Measurements from ENCODE around the gene MRPS22.
"Not testable (repeated sequence)": the region's sequence is repeated elsewhere in the genome, so short reads cannot be mapped to it uniquely, and the experiment has no call there.

Gene MRPS22

GRCh38 chr3:139389552-139390368, 45.9 kb downstream of the MRPS22 start, which contains the start of gene COPB2:
COPB2 (minus strand) TSS chr3:139389647; CDS start chr3:139389550, 97 bp downstream.
- H3K9me3 ChIP-seq (ENCODE audit: control insufficient read depth in 2 of 2, low read length in 2 of 2), result no peaks in the 10 kb centered on the region
- H3K27me3 ChIP-seq (ENCODE audit: control insufficient read depth in 1 of 2, insufficient read depth in 2 of 2, low read length in 2 of 2), result no peaks in the 10 kb centered on the region
- peak within 1 kb of the TSS; percentile 93 to 94 for H3K4me3 ChIP-seq (ENCODE audit: low read length in 2 of 2)
- no peaks in the 10 kb centered on the region for H3K4me1 ChIP-seq (ENCODE audit: control insufficient read depth, insufficient read depth, low read length)
- peak within 1 kb of the TSS; percentile 97 to 99 for H3K9ac ChIP-seq (ENCODE audit: low read length in 2 of 2)
- H3K36me3 ChIP-seq (ENCODE audit: control insufficient read depth in 2 of 2, insufficient read depth in 2 of 2, low read length in 2 of 2), result no peaks in the 10 kb centered on the region
- H3K27ac ChIP-seq (ENCODE audit: low read length), result peak within 1 kb of the TSS; percentile 95

- no peak overlapping the region for H3K4me3 ChIP-seq (ENCODE audit: low read length in 2 of 2)
- no peaks in the 10 kb centered on the region for H3K4me1 ChIP-seq (ENCODE audit: control insufficient read depth, insufficient read depth, low read length)
- H3K36me3 ChIP-seq (ENCODE audit: control insufficient read depth in 2 of 2, insufficient read depth in 2 of 2, low read length in 2 of 2), result no peaks in the 10 kb centered on the region
- H3K27me3 ChIP-seq (ENCODE audit: control insufficient read depth in 1 of 2, insufficient read depth in 2 of 2, low read length in 2 of 2), result no peaks in the 10 kb centered on the region
- H3K9me3 ChIP-seq (ENCODE audit: control insufficient read depth in 2 of 2, low read length in 2 of 2), result no peaks in the 10 kb centered on the region
- no peak overlapping the region for H3K27ac ChIP-seq (ENCODE audit: low read length)
- no peak overlapping the region for H3K9ac ChIP-seq (ENCODE audit: low read length in 2 of 2)
Observed at GRCh38 chr3:139394116-139394515, 50.3 kb downstream of the MRPS22 start.

- Histone ChIP-seq H3K27ac (ENCODE audit: low read length) (no peak overlapping the region), H3K27me3 (ENCODE audit: control insufficient read depth in 1 of 2, insufficient read depth in 2 of 2, low read length in 2 of 2) (no peaks in the 10 kb centered on the region), H3K9me3 (ENCODE audit: control insufficient read depth in 2 of 2, low read length in 2 of 2) (no peaks in the 10 kb centered on the region), H3K4me1 (ENCODE audit: control insufficient read depth, insufficient read depth, low read length) (no peaks in the 10 kb centered on the region), H3K4me3 (ENCODE audit: low read length in 2 of 2) (no peak overlapping the region), H3K36me3 (ENCODE audit: control insufficient read depth in 2 of 2, insufficient read depth in 2 of 2, low read length in 2 of 2) (no peaks in the 10 kb centered on the region), H3K9ac (ENCODE audit: low read length in 2 of 2) (no peak overlapping the region)
Observed at GRCh38 chr3:139396707-139397106, 52.9 kb downstream of the MRPS22 start.

GRCh38 chr3:139401155-139401554, 57.3 kb downstream of the MRPS22 start:
- not testable (repeated sequence) for H3K4me1 ChIP-seq (ENCODE audit: control insufficient read depth, insufficient read depth, low read length); H3K9ac ChIP-seq (ENCODE audit: low read length in 2 of 2); H3K9me3 ChIP-seq (ENCODE audit: control insufficient read depth in 2 of 2, low read length in 2 of 2); H3K27me3 ChIP-seq (ENCODE audit: control insufficient read depth in 1 of 2, insufficient read depth in 2 of 2, low read length in 2 of 2); H3K36me3 ChIP-seq (ENCODE audit: control insufficient read depth in 2 of 2, insufficient read depth in 2 of 2, low read length in 2 of 2); H3K4me3 ChIP-seq (ENCODE audit: low read length in 2 of 2); H3K27ac ChIP-seq (ENCODE audit: low read length)
